Amniotic epithelial cell (primary cell): ENCODE measurements around the gene ITK.
A peak's percentile ranks its signal among the peaks of the same experiment; 100 is the strongest.

Experiments
- DNase-seq: peaks from one replicate; pipeline ENCODE4 v3.0.0-alpha.2; 2010; ENCODE audit warnings: low read depth

ITK gene

DNA sequence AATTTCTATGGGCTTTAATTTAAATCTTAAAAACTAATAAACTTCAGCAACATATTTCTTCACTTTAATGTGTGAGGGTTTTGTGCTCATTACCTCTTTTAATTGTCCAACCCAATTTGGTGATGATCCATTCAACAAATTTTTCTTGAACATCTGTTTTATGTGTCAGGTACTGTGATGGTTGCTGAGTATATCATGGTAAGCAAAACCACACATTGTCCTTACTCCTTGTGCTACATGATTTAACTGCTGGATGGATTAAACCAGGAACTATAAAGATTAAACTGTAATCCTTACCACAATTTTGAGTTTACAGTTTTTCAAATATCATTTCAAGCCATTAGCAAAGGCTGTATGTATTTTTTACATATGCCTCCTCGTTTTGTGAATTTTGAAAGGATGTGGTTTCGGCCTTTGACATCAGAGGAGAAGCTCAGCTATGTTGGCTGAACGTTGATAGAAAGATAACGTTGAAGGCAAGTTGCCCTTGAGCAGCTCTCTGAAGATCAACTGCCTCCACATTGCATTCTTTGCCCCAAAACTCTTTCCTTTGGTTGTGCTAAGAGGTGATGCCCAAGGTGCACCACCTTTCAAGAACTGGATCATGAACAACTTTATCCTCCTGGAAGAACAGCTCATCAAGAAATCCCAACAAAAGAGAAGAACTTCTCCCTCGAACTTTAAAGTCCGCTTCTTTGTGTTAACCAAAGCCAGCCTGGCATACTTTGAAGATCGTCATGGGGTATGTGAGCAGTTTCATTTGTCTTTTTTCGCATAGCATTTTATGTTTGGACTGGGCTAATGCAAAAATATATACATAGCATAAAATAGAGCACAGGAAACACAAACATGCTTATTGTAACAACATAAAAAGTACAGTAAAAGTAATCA lies at the start of gene ITK:
ITK (plus strand) TSS at position 467 of the 891 bp plus-strand sequence; CDS start at position 605, 138 bp downstream.
- no peak for DNase-seq

DNA sequence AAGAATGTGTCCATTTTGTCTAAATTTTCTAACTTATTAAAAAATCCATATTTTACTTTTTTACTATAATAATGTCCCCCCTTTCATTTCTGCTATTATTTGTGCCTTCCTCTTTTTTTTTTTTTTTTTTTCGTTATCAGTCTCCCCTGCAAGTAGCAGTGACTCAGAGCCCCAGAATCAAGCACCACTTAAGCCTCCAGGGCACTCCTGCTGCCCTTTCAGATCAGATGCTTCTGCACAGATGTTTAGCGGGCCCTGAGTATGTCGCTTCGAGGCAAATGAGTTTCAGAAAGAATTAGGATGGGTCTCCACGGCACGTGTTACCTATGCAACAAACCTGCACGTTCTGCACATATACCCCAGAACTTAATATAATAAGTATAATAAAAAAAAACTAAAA lies 49.7 kb upstream of the ITK start:
- DNase-seq, result peak; percentile 61

DNA sequence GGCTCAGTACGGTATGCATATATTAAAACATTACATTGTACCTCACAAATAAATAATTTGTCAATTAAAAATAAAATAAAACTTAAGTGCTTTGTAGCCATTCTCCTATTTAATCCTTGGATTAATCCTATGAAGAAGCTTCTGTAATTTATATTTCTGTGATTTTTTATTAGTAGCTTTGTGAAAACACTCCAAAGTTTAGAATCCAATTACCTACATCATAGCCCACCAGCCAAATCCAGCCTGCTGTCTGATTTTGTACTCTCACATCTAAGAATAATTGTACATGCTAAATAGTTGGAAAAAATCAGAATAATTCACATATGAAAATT lies 48.4 kb upstream of the ITK start:
- DNase-seq, result no peak

DNA sequence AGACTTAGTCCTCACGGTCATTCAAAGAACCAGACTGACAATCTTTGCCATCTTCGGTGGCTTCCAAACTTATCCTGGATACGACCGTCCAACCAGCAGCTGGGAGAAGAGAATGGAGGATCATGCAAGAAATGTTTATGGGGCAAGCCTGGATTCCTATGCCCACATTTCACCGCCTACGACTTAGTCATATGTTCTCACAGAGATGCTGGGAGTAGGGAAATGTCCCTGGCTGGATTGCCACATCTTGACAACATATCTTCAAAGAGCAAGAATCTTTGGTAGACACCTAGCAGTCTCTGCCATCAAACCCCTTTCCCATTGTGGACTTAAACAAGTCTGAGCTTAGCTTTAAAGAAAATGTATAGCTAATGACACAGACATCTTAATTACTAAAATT lies 42.9 kb upstream of the ITK start:
- peak; percentile 85 for DNase-seq

DNA sequence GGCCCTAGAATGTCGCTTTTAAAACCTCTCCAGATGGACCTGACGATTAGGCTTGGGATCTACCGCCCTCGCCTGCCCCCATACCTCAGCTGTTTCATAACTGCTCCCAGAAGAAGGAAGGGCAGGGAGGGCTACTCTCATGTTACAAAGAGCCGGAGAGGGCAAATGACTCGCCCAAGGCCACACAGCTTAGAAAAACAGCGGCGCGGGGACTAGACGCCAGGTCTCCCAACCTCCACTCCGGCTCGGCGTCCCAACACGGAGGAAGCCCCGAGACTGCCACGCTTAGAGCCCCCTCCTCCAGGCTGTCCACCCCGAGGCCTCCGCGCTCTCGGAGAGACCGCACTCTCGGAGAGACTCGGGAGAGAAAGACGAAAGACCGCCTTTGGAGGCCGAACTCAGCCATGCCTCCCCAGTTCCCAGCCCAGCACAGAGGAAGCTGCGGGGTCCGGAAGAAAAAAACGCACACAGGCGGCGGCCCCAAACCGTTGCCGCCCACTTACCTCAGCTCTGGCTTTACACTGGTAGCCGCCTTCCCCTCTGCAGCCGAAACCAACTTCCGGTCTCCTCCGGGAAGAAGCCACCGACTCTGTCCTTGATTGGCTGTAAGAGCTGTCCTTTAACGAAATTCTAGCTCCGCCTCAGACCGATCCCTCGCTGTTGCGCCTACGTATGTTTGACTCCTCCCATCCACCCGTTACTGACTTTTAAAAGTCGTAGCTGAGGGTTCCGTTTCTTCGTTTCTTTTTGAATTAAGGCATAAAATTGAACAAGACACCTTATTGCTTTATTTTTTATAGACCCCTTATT lies 38.1 kb upstream of the ITK start, which contains the start of gene MED7:
MED7 (minus strand) TSS at position 549 of the 810 bp plus-strand sequence. CDS start 3,434 bp downstream, outside the sequence.
- peak; percentile 99 for DNase-seq

DNA sequence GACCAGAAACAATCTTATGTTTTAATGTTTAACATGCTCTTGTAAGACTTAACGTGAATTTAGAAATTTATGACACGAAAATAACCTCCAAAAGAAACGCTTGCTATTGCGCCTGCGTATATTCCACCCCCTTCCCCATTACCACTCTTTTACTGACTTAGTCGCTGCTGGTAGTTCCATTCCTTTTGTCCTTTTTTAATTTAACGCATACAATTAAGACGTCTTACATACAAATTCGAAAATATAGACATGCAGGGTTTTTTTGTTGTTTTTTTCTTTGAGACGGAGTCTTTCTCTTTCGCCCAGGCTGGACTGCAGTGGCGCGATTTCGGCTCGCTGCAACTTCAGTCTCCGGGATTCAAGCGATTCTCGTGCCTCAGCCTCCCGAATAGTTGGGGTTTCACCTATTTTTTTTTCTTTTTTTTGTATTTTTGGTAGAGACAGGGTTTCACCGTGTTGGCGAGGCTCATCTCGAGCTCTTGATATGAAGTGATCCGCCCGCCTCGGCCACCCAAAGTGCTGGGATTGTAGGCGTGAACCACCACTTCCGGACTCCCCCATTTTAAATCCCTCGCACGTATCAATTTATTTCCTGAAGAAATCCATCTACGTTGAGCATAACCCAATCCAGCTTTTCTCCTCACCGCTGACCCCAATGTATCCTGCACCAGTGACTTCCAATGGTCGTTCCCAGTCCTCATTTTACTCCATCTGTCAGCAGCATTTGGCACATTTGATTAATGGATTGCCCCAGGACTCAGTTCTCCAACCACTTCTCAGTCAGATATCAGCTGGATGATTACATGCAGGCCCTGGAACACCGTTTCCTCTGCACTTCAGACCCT lies 37.3 kb upstream of the ITK start:
- peak; percentile 14 for DNase-seq

DNA sequence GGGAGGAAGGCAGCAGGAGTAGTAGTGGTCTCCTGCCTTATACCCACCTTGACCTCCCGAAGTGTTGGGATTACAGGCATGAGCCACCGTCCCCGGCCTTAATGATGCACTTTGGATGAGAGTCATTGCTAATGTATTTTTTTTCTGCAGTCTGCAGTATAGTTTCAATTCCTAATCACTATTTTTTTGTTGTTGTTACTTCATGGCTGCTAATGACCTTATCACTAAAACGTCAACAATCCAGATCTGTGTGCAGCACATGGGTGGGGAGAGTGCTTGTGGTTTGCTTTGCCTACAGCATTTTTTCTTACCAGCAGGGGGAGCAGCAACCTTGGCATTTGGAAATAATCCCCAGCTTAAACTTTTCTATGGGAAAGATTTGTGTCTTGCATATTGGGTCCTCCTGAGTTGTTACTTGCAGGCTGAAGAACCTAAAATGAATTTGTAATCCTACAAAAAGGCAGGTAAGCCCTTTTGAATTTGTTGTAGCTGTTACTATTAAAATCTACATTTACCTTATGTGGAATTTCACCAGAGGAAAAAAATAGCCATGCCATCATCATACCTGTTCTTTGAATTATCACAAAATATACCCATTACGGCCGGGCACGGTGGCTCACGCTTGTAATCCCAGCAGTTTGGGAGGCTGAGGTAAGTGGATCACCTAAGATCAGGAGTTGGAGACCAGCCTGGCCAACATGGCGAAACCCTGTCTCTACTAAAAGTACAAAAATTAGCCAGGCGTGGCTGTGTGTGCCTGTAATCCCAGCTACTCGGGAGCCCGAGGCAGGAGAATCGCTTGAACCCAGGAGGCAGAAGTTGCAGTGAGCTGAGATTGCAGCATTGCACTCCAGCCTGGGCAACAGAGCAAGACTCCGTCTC lies 31.7 kb upstream of the ITK start:
- peak; percentile 74 for DNase-seq

GRCh38 chr5:157150995-157151394 lies 29.6 kb upstream of the ITK start:
- no peak for DNase-seq

DNA sequence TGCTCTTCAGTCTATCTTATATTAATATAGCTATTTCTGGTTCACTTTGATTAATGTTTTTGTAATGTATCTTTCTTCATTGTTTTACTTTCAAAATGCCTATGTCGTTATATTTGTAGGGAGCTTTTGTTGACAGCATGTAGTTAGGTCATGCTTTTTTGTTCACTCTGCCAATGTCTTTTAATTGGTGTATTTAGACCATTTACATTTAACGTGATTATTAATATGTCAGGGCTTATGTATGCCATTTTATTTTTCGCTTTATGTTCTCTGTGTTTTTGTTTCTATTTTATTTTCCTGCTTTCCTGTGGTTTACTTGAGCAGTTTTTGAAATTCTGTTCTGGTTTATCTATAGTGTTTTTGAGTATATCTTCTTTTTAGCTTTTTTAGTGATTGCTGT lies 25.3 kb upstream of the ITK start:
- no peak for DNase-seq

- no peak for DNase-seq
These were observed 23.2 kb upstream of the ITK start for GRCh38 chr5:157157293-157157891.

DNA sequence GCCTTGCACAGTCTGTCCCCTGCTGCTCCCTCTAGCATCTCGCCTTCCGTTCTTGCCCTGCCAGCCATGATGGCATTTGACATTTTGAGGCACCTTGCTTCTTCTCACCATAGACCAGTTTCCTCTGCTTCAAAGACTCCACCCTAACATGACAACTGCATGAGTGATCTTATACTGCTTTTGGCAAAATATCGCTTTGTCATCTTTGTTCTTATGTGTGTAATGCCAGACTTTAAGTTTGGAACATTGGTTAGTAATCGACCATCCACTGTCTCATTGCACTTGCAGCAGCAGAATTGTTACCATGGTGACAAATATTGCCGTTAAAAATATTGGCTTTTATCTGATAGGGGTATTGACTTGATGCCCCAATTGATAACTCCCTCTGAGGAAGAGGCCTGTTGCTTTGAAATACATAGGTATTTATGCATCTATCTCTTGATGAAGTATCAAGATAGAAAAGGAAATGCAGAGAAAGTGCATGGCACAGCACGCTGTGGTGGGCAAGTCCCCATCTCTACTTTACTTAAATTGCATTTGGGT lies 21.4 kb upstream of the ITK start:
- DNase-seq, result no peak

DNA sequence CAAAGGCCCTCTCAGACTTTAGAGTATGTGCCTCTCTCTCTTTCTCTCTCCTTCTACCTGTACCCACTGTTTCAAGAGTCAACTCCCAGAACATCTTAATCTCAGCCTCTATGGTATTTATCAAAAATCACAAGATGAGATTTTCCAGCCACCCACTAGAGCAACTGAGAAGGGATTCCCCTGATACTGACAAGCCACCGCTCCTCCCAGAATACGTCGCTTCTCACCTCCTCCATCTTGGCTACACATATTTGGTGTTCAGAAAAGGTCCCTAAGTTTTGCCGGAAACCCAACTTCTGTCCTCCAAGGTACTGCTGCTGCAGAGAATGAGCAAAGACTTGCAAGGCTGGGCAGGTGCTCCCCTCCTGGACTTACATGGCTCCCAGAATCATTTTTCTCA lies 20.6 kb upstream of the ITK start:
- DNase-seq, result no peak

- no peak for DNase-seq
These were observed 18.6 kb upstream of the ITK start for GRCh38 chr5:157161996-157162395.

DNA sequence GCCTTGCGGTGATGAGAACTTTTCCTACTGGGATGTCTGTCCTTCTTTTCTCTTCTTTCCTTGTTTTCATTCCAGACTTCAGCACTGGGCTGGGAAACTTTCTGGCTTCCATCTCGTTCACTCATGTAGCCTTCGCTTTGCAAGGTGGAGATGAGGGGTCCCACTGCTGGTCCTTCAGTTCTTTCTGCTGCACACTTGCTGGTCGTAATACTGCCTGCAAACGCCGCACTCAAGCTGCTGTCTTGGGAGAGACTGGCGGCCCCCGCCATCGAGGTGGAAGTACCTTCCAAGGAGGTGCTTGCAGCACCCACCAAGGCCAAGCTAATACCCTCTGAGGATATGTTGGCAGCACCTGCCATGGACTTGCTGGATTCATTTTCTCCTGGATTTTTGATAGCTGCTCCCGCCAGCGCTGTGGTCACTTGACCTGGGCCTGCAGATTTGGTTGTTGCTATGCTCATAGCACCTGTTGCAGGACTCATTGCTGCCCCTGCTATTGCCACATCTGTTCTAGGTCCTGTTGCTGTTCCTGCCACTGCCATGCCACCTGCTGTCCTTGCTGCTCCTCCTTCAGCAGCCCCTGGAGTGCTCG lies 17.6 kb upstream of the ITK start:
- DNase-seq, result no peak

- no peak for DNase-seq
These were observed 16.1 kb upstream of the ITK start for GRCh38 chr5:157164521-157164920.

GRCh38 chr5:157165261-157165660 lies 15.4 kb upstream of the ITK start:
- no peak for DNase-seq

- DNase-seq, result no peak
These were observed 15.0 kb upstream of the ITK start for GRCh38 chr5:157165668-157166067.

DNA sequence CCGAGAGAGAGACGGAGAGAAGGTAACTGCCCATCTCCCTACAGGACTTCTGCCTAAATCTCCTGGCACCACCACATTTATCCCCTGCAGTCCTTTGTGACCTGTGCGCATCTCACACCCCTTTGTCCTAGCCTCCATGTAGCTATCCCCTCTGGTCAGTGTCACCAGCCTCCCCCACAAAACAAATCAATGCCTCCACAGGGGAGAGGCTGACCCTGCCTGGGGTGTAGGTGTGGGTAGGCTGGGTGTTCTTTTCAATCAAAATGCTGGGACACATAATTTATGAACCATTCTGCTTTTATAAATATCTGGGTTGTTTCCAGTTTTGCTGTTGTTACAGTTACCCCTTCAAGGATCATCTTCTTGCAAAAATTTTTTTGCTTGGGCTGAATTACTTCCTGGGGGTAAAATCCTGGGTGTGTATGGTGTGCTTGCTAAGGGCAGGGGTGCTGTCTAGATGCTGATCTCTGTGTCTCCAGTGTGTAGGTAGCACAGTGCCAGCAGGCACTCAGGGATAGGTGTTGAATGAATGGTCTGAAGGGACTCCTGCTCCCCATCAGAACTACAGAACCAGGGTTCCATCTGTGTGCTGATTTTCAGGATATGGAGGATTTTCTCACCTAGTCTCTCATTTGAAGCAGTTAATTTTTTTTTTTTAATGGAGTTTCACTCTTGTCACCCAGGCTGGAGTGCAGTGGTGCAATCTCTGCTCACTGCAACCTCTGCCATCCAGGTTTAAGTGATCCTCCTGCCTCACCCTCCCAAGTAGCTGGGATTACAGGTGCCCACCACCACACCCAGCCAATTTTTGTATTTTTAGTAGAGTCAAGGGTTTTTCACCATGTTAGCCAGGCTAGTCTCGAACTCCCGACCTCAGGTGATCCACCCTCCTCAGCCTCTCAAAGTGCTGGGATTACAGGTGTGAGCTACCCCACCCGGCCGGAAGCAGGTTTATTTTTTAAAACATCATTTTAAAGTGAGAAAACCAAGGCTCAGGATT lies 14.1 kb upstream of the ITK start, which contains the start of gene GARIN3:
GARIN3 (minus strand) TSS at position 51 of the 1,000 bp plus-strand sequence. CDS start 96 bp downstream, outside the sequence.
- no peak for DNase-seq

GRCh38 chr5:157167214-157167621 lies 13.4 kb upstream of the ITK start:
- peak; percentile 98 for DNase-seq
